HEK293T (cell line): ENCODE measurements around the gene RPH3AL.

Source experiments
- SP1 ChIP-seq: fragments of 450-650 bp; IDR thresholded peaks from 2 replicates; pipeline ENCODE4 v1.6.1; 2017
- SUZ12 ChIP-seq: fragments of 450-650 bp; IDR thresholded peaks from 2 replicates; pipeline ENCODE4 v1.6.1; 2016; ENCODE audit warnings: mild to moderate bottlenecking
- TARDBP ChIP-seq: fragments of 450-650 bp; IDR thresholded peaks from 2 replicates; pipeline ENCODE4 v1.6.1; 2016
- ZNF384 ChIP-seq: fragments of 450-650 bp; IDR thresholded peaks from 2 replicates; pipeline ENCODE4 v1.6.1; 2016

- no peak for TF ChIP-seq SP1
- TF ChIP-seq ZNF384, result no peak
- no peak for TF ChIP-seq TARDBP
- no peak for TF ChIP-seq SUZ12
Observed at GRCh38 chr17:269616-270514, 82.7 kb downstream of the RPH3AL start.
